NCI-H524 treated with DMSO at 0.1 percent for 48 hours (cell line): Measurements from ENCODE around the gene PSMD5.

Source experiments
- DNase-seq: peaks from one replicate; lab custom pipeline; 2025; lab: John Stamatoyannopoulos, UW

Gene PSMD5

DNA sequence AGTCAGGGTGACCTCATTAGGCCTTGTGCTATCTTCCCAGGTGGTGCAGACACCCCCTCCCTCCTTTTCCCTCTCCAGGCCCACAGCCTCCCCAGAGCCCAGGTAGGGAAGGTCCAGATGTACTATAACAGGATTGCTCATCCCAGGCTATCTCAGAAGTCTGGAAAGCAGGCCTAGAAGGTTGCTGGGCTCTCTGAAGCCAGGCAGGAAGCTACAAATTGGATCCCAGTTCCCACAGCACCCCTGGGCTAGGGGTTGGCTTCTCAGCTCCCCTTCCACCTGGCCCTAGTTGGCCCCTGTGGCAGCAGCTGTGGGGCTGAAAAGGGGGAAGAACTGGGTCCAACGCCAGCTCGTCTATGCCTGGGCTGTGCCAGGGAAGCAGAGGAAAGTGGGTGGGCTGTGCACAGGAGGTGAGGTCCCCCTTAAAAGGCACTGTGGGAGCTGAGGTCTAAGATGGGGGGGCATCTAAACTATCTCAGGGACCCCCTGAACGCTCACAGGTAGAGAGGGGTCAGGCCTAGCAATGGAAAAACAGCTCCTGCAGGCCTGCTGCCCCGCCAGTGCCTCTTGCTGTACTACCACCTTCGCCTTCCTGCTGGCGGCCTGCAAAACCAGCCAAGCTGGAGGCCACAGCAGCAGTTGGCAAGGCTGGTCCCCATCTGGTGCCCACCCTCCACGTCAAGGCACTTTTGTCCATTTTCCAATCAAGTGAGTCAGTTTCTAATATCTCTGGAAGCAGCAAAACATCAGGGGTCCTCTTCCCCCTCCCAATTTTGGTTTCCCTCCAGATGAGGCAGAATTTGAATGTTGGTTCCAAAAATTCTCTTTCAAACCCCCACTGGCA, 13.3 kb upstream of the PSMD5 start:
- DNase-seq = no peak

DNA sequence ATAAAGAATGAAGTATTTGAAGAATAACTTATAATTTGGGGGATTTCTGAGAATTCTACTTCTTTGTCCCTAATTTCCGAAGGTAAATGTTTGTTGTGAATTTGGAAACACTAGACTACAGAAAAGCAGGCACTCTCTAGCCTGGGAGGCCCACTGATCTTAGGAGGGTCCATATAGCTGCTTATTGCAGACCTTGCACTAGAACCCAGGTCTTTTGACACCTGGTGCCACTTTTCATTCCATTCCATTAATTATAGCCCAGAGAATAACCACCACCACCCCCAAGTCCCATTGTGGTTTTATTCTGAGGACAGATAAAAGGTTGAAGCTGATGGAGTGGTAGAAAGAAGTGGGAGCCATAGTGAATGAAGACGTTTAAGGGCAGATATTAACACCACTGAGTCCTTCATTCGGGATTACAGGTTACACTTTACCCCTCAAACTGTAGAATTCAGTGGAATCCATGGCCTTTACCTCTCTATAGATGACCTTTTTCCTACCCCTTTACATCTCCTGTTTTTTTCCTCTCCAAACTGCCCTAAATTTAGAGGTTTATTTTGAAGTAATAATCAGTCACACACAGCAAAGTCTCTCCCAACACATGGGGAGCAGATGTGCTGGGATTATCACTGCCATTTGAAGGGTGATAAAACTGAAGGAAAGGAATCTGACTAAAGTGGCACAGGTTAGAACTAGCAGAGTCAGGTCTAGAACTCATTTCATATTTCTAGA, 12.0 kb upstream of the PSMD5 start:
- no peak for DNase-seq

DNA sequence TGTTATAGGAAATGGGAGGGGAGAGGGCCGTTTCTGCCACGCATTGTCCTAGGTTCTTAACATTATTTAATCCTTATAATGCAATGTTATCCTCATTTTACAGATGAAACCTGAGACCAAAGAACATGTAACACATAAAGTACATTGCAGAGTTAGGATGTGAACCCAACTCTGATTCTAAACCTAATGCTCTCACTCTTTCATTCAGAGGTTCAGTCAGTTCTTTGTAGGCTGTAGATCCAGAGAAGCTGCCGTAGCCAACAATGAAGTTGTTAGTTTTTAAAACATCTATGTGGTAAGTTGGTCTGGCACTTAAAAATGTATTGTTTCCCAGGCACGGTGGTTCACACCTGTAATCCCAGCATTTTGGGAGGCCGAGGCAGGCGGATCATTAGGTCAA, 10.5 kb upstream of the PSMD5 start:
- no peak for DNase-seq

DNA sequence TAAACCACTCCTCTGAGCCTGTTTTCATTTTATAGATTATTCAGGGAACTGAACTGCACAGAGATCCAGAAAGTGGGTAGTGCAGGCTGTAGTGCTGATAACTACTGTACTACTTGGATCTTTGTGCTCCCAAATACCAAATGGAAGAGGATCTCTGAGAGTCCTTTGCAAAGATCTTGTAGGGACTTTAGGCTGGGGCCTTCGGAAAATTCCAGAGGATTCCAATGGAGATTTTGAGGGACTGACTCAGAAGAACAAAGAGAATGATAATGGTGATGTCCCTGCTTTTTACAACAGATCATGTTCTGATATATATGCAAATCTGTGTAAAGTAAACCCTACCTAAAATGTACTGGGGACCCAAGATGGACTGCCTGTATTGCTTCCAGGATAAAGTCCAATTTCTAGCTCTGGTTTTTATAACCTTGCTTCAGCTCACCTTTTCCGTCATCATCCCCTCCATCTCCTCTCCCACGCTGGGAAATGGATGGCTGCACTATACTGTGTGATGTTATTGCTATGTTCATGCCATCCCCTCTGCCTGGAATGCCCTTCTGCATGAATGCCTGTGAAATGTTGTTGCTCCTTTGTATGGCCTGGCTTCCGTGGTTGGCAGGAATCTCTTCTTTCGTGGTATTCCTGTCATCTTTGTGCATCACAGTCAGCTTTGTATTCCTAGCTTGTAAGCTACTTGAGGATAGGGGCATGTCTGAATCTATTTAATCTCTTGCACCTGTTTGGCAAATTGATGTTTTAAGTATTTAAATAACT, 9.7 kb upstream of the PSMD5 start:
- no peak for DNase-seq

DNA sequence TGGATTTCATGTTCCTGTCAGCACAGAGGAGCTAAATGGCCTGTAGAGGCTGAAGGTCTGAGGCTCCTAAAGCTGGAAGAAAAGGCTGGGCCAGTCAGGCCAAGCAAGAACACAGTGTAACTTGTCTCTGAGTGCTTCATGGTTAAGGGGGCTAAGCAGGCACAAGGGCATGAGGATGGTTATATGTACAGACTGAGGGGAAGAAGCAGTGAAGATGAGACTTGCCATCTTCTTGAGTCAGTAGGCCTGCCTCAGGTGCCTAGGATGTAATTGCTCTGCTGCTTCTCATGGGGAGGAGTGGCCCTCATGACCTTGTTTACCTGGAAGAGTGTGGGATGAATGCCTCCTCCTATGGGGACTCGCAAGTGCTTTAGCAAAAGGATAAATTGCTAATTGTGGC, 8.7 kb upstream of the PSMD5 start:
- DNase-seq = no peak

DNA sequence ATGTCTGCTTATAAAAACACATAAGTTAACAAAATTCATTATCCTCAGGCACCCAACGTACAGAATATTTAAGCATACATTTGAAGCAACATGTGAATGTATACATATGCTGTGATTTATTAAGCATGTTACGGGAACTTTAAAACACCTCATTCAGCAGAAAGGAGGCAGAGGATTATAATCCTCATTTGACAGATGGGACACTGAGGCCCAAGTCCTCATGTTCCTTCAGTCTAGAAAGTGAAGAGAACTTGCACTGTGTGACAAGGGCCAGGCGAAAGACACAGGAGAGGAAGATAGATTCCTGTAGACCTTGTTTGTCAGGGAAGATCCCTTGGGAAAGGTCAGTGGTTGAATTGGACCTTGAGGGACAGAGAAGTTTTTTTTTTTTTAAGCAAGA, 7.6 kb upstream of the PSMD5 start:
- peak; percentile 66 for DNase-seq

DNA sequence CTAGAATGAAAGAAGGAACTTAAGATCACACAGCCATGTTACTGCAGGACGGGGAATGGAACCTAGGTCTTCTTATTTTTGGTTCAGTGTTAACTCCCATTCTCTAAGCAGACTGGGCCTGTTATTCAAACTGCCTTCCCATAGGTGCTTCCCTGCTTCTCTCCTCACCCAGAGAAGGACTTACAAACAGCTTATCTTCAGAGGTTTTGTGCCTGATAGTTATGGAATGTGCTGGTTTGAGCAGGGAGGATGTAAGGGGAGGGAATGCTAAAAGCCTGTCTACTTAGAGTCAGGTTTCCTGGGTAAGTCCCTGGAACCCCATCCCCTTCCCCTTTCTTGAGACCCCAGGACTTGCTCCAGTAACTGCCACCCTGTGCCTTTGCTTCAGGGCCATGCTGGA, 4.2 kb upstream of the PSMD5 start:
- no peak for DNase-seq

DNA sequence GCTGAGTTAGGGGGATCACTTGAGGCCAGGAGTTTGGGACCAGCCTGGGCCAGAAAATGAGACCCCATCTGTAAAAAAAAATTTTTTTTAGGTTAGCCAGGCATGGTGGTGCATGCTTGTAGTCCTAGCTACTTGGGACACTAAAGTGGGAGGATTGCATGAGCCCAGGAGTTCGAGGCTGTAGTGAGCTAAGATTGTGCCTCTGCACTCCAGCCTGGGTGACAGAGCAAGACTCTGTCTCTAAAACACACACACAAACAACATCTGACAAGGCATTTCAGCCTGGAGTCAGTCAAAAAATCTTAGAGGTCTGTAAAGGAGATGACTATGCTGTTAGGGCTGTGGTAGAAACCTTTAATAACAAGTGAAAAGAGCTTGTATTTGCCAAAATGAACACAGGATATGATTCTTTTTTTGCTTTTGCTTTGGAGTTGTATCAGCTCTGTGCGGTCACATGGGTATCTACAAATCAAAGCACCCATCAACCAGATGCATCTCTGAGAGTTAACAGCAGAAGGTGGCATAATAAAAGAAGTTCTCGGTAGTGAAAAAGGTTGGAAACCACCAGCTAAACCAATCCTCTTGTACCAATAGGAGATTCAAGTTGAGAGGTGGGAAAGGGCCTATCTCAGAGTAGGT, 3.6 kb upstream of the PSMD5 start:
- DNase-seq = no peak

DNA sequence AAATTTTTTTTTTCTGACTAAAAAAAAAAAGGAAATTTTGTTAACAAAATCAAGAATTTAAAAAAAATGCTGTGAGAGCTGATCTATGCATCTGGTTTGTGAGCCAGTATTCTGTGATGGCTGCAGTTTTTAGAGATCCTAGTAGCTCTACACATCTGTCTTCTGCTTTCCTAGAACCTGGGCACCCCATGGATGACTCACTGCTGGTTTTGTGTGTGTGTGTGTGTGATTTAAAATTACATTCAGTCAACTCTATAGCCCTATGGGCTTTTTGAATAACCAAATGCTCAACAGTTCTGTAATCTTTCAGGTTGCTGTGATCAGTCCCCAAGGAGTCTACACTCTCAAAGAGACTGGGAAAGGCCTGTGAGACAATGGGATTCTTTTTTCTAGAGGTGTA, 2.5 kb upstream of the PSMD5 start:
- no peak for DNase-seq

DNA sequence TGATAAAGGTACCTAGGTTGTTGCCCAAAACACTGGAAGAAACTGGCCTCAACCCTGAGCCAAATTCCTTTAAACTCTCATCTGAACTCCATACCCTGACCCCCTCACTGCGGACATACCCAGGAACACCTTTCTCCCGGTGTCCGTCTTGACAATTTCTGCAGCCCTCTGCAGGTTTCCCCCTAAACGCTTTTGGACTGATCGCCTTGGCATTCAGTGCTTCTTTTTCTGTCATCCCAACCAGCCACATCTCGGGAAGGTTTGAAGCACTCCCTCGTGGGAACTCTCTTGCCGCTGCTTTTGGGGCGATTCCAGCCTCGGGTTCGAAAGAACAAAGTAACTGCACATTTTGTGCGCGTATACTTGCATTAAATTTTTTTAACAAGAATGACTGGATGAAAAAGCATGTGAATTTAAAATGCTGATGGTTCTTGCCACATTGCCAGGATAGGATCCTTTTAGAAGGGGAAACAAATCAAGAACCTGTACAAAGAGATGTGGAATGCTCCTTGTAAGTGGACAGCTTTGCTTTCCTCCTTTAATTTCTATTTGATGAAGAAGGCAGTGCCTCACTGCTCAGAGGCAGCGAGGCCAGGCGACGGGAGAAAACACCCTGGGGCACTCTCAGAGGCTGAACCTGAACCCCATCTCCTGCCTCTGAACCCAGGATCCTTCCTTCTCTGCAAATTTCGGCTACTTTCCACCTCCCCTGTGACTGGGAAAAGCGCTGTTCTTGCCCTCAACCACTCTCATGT, 615 bp downstream of the PSMD5 start:
- DNase-seq = no peak

DNA sequence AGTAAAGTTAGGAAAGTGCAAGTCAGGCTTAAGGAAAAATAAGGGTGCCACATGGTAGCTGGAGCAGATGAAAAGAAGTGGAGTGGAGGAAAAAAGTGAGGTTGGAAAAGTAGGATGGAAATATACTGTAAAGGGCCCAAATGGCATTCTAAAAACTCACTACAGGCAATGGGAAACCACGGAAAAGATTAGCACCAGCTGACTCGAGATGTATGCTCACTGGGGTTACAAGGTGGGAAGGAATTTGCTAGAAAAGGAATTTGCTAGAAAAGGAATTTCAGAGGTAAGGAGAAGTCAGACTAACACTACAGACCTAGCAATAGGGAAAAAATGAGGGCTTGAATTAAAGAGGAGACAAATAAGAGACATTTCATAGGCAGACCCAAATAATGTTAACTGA, 3.6 kb downstream of the PSMD5 start:
- DNase-seq = no peak

DNA sequence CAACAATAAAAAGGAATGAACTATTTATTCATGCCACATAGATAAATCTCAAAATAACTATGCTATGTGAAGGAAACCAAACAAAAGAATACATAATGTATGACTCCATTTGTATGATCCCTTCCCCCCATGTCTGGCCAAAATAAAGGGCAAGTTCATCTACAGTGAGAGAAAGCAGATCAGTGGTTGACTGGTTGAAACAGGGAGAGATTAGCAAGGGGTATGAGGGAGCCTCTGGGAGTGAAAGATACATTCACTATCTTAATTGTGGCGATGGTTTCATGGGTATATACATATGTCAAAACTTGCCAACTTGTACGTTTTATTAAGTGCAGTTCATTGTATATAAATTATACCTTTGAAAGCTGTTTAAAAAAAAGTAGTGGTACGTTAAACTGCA, 4.8 kb downstream of the PSMD5 start:
- no peak for DNase-seq

DNA sequence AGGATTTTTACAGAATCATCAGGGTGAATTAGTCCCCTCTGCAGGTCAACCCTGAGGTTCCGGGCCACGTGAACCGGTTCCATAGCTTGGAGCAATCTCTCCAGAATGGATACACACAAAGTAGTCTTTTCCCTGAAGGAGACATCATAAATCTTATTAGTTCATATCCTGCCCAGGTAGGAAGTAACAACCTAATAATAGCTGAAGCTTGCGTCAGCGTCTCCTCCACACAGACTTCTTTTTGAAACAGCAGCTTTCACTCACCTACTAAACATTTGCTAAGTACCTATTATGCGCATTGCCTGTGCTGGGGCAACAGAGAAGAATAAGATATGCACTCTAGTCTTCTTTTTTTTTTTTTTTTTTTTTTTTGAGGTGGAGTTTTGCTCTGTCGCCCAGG, 9.4 kb downstream of the PSMD5 start:
- DNase-seq = no peak

DNA sequence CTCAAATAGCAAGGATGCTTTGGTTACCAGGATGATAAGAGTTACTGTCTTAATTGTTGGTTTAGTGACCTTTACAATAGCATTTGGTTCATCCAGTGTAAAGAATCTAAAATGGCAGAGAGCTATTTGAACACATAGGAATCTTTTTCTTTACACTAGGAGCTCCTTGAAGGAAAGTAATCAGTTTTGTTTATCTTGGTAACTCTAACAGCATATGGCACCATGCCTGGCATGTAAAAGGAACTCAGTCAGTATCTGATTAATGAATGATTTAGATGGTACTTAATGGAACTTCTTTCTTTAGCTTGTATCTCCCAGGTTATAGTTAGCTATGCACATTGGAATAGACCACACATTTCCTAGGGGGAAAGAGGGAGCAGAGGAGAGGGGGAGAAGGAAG, 9.9 kb downstream of the PSMD5 start:
- no peak for DNase-seq

DNA sequence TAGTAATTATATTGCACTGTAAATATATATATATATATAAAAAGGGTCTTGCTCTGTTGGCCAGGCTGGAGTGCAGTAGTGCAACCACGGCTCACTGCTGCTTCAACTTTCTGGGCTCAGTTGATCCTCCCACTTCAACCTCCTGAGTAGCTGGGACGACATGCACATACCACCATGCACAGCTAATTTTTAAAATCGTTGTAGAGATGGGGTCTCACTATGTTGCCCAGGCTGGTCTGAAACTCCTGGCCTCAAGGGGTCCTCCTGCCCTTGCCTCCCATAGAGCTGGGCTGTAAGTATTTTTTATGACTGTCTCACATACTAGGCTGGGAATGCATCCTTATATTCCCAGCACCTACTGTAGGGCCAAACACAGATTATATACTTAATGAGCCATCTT, 11.9 kb downstream of the PSMD5 start:
- no peak for DNase-seq

DNA sequence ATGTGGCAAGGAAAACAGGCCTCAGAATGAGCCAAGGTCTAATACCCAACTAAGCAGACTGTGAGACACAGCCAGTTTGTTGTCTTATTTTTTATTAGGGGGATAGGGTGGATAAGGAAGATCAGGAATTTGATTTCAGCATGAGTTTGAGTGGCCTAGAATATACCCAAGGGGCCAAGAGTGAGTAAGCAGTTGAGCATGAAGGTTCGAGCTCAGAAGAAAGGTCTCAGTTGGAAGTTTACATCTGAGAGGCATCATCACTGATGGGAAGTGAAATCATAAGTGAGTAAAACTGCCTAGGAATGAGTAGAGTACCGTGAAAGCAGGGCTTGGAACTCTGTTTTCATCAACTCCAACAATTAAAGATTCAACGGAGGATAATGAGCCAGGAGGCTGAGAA, 12.6 kb downstream of the PSMD5 start:
- DNase-seq = no peak

DNA sequence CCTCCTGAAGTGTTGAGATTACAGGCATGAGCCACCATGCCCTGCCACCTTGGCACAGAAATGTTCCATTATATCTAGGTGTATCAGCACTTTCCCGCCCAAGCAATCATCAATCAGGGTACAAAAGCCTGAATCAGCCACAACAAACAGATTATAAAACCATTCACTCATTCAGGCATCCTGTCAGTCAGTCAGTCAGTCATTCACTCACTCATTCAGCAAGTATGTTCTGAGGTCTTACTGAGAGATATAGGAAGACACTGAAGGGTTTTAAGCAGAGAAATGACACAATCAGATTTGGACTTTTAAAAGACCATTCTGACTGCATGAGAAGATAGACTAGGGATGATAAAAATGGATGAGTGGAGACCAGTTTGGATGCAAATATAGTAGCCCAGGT, 13.1 kb downstream of the PSMD5 start:
- DNase-seq = no peak

DNA sequence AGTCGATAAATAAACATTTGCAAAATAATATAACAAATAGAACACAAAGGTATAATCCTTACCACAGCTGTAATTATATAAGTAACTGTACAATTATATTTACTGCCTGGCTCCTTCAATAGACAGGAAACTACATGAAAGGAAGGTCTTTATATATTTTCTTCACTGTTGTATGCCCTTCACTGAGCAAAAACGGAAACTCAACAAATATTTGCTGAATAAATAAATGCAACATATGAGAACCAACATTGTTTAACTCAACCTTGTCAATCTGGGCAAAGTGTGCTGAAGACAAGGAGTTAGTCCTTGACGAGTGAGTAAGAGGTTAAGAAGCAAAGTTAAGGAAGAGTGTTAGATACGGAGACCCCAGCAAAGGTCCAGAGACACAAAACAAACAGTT, 22.6 kb downstream of the PSMD5 start:
- DNase-seq = no peak

DNA sequence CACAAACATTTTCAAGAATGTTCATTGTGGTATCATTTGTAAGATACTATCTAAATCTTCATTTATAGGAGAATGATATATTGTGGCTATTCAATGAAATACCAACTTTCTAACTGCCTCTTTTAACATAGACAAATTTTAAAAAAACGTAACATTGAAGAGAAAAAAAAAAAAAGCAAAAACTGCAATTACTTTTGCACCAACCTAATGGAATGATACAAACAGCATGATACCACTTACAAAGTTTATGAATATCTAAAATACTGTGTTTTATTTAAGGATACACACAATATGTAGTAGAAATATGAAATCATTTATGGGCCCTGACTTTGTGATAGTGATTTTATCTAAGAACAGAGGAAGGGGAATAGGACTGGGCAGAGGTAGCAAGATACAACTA, 24.1 kb downstream of the PSMD5 start:
- no peak for DNase-seq

DNA sequence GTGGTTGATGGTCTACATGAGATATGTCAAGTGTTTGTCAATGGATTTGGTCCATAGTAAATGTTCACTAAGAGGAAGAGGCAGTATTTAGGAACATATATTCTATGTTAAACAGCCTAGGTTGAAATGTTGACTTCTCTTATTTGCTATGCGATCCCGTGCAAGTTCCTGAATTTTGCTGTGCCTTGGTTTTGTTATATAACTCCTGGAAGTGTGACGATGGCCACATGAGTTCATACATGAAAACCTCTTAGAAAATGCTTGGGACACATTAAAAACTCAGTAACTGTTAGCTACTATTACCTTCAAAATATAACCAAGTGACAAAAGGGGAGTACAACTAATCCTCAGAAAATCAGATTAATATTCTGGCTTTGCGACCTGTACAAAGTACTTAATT, 27.6 kb downstream of the PSMD5 start:
- no peak for DNase-seq

DNA sequence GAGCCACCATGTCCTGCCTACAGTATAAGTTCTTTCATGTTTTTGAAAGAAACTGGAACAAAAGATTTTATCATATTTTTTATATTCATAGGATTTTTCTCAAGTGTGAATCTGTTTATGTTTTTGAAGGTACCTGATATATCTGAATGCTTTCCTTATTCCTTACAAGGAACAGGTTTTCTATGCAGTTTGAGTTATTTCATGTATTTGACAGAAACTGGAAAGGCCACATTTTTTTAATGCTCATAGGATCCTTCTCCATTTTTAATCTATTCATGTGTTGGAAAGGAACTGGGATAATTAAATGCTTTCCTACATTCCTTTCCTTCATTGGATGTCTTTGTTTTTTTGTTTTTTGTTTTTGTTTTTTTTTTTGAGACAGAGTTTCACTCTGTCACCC, 33.8 kb downstream of the PSMD5 start:
- DNase-seq = no peak
